SKM-1 treated with dmso at 0.1 percent for 144 hours (cell line): ENCODE data around the gene CYP26B1.
"Not testable (repeated sequence)": the region's sequence is repeated elsewhere in the genome, so short reads cannot be mapped to it uniquely, and the experiment has no call there.

ENCODE experiments used
- DNase-seq: peaks from one replicate; lab custom pipeline; 2025; ENCODE audit not compliant: unreplicated experiment; lab: John Stamatoyannopoulos, UW

CYP26B1 gene

DNA sequence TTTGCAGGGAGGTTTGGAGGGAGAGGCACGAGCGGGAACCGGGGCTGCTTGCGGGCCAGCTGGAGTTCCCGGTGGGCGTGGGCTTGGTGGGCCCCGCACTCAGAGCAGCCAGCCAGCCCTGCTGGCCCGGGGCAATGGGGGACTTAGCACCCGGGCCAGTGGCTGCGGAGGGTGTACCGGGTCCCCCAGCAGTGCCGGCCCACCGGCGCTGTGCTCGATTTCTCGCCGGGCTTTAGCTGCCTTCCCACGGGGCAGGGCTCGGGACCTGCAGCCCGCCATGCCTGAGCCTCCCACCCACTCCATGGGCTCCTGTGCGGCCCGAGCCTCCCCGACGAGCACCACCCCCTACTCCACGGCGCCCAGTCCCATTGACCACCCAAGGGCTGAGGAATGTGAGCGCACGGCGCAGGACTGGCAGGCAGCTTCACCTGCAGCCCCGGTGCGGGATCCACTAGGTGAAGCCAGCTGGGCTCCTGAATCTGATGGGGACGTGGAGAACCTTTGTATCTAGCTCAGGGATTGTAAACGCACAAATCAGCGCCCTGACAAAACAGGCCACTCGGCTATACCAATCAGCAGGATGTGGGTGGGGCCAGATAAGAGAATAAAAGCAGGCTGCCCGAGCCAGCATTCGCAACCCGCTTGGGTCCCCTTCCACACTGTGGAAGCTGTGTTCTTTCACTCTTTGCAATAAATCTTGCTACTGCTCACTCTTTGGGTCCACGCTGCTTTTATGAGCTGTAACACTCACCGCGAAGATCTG is 60.6 kb downstream of the CYP26B1 start:
- DNase-seq, result not testable (repeated sequence)

DNA sequence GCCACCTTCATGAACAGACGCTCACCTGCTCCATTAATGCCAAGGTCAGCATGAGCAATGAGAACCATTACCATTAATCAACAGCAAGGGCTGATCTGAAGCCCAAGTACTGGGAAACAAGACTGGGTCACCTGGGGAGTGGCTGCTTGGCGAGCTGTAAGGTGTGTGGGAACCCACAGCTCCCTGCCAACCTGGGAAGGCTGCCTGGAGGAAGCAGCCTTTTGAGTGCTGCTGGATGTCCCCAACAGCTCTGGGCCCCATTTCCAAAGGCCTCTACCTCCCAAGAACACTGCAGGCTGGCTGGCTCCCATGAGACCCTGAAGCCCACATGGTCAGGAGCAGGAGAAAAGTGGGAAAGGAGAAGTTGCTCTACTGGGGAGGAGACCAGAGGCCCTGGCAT is 62.1 kb downstream of the CYP26B1 start:
- no peak for DNase-seq

DNA sequence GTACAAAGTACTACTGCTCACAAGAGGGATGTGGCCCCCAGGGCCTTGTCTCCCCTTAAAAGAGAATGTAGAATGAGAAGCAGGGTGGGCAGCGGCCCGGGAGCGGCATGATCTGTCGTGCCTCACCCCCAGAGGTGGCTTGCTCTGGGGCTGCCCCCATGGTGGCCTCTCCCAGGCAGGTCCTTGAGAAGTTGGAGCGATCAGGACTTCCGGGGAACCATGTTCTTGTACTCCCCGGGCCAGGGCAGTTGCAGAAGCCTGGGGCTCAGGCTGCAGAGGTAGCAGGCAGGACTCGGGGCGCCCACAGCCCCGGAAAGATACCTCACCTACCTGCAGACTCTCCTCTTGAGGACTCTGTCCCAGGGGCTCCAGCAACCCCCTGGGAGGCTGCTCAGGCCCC is 62.6 kb downstream of the CYP26B1 start:
- no peak for DNase-seq

DNA sequence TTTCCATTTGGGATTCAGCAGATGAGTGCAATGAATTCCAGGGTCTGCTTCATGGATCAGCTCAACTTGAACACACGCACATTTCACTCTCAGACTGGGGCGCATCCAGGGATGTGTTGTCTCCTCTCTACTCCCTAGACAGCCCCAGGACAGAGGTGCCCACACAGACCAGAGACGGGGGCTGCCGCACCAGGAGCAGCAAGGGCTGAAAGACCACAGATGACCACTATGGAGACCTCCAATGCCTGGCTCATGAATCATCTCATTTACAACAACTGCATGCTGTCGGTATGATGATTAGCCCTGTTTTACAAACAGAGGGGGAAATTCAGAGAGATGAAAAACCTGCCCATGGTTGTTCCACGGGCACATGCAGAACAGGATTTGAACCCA is 63.1 kb downstream of the CYP26B1 start:
- no peak for DNase-seq

- DNase-seq, result no peak
Measured at GRCh38 chr2:72083751-72084583, 63.7 kb downstream of the CYP26B1 start.

- no peak for DNase-seq
Measured at GRCh38 chr2:72082887-72083286, 64.8 kb downstream of the CYP26B1 start.

DNA sequence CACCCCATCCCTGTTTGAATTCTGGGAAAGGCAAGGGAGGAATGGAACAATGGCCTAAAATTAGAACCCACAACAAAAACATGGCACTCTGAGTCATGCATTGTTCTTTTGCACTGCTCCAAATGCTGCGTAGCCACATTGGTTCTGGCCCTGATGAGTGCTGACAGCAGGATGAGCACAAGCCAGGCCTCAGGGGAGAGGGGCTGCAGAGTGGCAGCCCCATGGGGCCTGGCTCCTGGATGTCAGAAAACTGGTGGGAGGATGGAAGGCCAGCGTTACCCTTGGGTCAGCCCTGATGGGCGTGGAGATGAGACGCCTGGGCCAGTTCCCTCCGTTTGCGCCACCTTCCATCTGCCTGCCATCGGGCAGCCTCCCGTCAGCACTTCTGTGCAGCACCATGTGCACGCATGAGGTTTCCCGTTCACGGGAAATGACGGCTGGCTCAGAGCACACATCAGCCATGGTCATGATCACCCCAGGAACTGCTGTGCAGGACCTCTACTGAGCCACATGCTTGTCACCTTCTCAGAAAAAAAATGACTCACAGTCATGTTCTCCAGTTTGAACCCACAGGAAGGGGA is 65.6 kb downstream of the CYP26B1 start:
- DNase-seq, result no peak

GRCh38 chr2:72081451-72081850 is 66.2 kb downstream of the CYP26B1 start:
- DNase-seq, result no peak

DNA sequence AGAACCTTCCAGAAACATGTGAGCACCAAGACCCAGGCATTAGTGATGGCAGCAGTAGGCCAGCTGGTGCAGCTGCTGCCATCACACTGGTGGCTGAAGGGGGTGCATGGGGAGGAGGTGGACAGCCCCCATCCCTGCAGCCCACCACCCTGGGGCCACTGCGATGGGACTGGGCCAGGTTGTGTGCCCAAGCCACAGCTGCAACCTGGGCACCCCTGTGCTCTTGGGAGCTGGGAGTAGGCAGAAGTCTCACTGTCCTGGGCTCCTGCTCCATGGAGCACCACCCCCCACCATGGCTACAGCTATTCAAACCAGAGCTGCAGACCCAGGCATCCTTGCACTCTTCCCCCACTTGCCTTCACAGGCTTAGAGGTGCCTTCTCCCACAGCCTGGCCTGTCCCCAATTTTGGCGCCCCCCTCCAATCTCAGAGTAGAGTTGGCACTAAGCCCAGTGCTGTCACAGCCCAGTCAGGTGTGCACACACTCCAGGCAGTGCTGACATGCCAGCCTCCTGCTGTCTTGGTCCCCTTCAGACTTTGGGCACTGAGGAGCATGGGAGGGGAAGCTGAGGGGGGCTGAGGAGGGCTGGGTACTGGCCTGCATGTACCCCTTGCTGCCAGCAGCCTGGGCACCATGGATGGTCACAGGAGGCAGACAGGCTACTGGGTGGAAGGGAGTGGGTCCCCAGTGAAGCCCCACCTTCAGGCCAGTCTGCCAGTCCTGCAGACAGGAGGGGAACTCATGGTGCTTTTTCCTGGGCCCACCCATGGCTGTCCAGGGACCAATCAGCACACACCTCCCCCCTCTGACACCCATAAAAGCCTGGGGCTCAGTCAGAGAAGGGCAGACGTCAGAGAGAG is 67.1 kb downstream of the CYP26B1 start:
- DNase-seq, result no peak
